Activated CD4-positive, alpha-beta T cell treated with anti-CD3 and anti-CD28 coated beads for 24 hours (primary cell): ENCODE results near the gene SFPQ.
"Not testable (repeated sequence)": the region's sequence is repeated elsewhere in the genome, so short reads cannot be mapped to it uniquely, and the experiment has no call there.

Experiments used
- DNase-seq, 2 donors: peaks; one replicate each; pipeline ENCODE4 v3.0.0-alpha.2; 2020; ENCODE audit warnings: low read depth in 2 of 2

The SFPQ gene

DNA sequence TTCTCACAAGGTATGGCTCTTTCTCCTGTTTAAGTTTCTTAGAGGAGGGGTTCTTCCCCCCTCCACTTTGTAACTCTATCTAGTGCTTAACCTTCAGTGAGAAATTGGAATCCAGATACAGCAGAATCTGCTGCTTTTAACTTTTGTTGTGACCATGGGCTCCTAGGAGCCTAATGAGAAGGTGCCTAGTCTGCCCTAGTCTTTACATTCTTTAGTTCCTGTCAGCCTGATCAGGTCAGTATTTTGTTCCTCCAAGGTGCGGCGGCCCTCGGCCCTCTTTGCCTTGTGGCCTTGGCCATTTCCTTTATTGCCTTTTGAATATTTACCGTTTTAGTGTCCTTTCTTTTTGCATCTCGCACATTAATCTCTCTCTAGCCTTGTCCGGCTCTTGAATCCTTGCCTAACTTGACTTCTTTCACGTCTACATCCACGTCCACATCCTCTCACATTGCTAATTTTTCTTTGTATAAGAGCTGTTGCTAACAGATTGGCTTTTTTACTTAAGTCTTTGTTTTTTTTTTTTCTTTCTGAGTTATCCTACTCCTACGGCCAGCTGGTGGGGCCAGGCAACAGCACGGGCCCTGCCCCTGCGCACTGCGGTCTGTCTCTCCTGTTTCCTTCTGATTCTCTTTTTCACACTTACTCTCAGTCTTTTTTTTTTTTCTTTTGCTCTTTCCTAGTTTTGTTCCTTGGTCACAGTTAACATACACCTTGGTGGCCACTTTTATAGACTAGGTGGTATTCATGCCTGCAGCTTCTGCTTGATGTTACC, 49.0 kb downstream of the SFPQ start:
- no peak for DNase-seq

- not testable (repeated sequence) for DNase-seq
These were observed 50.2 kb downstream of the SFPQ start for GRCh38 chr1:35142728-35143127.

GRCh38 chr1:35142294-35142693, 50.7 kb downstream of the SFPQ start:
- DNase-seq, result not testable (repeated sequence)

- DNase-seq, result not testable (repeated sequence)
These were observed 55.4 kb downstream of the SFPQ start for GRCh38 chr1:35137590-35137989.

DNA sequence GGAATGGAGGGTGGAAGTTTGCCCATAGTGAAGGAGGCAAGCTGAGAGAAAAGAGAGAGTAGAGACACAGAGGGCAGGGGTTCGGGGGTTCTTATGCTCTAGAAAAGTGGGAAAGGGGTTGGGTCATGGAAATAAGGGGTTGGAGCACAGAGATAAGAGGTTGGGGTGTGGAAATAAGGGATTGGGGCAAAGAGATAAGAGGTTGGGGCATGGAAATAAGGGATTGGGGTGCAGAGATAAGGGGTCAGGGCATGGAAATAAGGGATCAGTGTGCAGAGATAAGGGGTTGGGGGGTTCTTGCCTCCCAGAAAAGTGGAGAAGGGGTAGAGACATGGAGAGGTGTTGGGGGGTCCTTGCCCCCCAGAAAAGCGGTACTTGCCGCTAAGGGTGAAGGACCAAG, 56.2 kb downstream of the SFPQ start:
- DNase-seq, result no peak
